Left ventricle myocardium inferior (tissue), 1 donor: ENCODE data around the gene LRP1B. TPM values are rescaled to one million over a fixed set of nuclear protein-coding genes. Genes with fewer than 3 reads are reported as not detected.

Experiments used
- DNase-seq: peaks from one replicate; pipeline ENCODE4 v3.0.0-alpha.2; 2020
- H3K27ac ChIP-seq: fragments of 200-600 bp; replicated peaks from 2 replicates; pipeline ENCODE4 v1.8.0; 2021
- H3K27me3 ChIP-seq: fragments of 200-600 bp; 2 replicates; pipeline ENCODE4 v1.8.0; 2021; ENCODE audit warnings: low read depth
- H3K36me3 ChIP-seq: fragments of 200-600 bp; 2 replicates; pipeline ENCODE4 v1.8.0; 2021
- H3K4me1 ChIP-seq: fragments of 200-600 bp; 2 replicates; pipeline ENCODE4 v1.8.0; 2021
- H3K4me3 ChIP-seq: fragments of 200-600 bp; 2 replicates; pipeline ENCODE4 v1.8.0; 2021; ENCODE audit warnings: mild to moderate bottlenecking, moderate library complexity
- H3K9me3 ChIP-seq: fragments of 200-600 bp; replicated peaks from 2 replicates; pipeline ENCODE4 v1.8.0; 2021
- intact Hi-C: fragments of 100-400 bp; cut with micrococcal nuclease; formaldehyde crosslinking; loops from one replicate; pipeline ENCODE4 v1.11.0; 2022
- total RNA-seq: library from RNA; stranded (reverse); fragmentation: NEBNext Ultra II Directional; extraction: Animal tissue kit (Norgen Biotek cat#: 25700); gene quantifications from one replicate; pipeline ENCODE4 v1.2.1, GENCODE V29; 2021
- TF ChIP-seq, protein P1 (sequence below): fragments of 200-600 bp; IDR thresholded peaks from 2 replicates; pipeline ENCODE4 v1.8.0; 2021; ENCODE audit warnings: antibody characterized with exemption, mild to moderate bottlenecking, borderline replicate concordance
- donor health status: DM: no; HTN: yes; CAD: no; lungs with severe emphysema.

LRP1B gene
- total RNA-seq, 1 donor from 2014 or later: 0.08 TPM

DNA sequence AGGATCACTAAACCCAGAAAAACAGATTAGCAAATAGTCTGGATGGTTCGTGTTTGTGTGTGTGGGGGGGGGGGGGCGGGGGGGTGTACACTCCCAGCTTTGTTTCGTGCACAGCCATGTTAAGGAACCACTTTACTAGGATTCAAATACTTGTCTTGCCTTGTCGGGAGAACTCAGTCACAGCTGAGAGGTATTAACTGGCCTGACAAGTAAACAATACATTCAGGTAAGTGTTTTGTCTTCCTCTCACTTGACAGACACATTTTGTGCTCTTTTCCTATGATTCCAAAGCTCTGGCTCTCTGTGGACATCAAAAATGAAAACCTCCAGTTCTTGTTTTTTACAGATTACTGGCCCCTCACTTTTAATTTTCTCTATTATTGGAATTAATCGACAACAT lies 173.5 kb downstream of the LRP1B start:
- intact Hi-C loops: no loop called here
- H3K9me3 ChIP-seq: no peaks in the 10 kb centered on the region
- H3K27me3 ChIP-seq: no peaks in the 10 kb centered on the region
- DNase-seq: no peak
- TF ChIP-seq, protein P1, sequence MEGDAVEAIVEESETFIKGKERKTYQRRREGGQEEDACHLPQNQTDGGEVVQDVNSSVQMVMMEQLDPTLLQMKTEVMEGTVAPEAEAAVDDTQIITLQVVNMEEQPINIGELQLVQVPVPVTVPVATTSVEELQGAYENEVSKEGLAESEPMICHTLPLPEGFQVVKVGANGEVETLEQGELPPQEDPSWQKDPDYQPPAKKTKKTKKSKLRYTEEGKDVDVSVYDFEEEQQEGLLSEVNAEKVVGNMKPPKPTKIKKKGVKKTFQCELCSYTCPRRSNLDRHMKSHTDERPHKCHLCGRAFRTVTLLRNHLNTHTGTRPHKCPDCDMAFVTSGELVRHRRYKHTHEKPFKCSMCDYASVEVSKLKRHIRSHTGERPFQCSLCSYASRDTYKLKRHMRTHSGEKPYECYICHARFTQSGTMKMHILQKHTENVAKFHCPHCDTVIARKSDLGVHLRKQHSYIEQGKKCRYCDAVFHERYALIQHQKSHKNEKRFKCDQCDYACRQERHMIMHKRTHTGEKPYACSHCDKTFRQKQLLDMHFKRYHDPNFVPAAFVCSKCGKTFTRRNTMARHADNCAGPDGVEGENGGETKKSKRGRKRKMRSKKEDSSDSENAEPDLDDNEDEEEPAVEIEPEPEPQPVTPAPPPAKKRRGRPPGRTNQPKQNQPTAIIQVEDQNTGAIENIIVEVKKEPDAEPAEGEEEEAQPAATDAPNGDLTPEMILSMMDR: no peak
- no peaks in the 10 kb centered on the region for H3K36me3 ChIP-seq
- H3K4me3 ChIP-seq: no peak overlapping the region
- no peaks in the 10 kb centered on the region for H3K4me1 ChIP-seq
- no peak overlapping the region for H3K27ac ChIP-seq

DNA sequence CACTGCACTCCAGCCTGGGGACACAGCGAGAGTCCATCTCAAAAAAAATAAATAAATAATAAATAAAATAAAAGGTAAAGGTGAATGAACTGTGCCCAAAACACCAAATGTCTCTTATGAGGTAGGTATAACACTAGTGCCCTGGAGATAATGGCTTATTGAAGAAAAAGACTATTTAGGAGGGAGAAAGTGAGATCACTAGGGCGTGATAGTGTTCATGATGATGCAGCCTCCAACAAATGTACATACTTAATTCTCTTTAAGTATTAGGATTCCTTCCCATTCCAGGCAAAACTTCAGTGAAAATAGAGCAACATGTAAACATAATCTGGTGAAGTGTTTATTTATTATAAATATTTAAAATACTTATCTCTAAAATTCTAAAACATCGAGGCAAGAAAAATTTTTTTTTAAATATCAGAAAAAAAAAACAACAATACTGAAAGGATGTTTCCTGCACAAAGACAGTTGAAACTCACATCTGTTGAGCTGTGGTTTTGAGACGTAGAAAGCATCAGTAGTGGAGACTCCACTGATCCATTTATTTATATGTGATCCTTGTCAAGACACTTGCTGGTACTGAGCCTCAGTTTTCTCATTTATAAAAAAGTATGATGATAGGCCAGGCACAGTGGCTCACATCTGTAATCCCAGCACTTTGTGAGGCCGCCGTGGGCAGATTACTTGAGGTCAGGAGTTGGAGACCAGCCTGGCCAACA lies 183.3 kb downstream of the LRP1B start:
- Histone ChIP-seq H3K4me1 (no peaks in the 10 kb centered on the region), H3K36me3 (no peaks in the 10 kb centered on the region), H3K27ac (no peak overlapping the region), H3K4me3 (no peak overlapping the region), H3K27me3 (no peaks in the 10 kb centered on the region), H3K9me3 (no peaks in the 10 kb centered on the region)
- intact Hi-C loops: no loop called here
- TF ChIP-seq, protein P1: no peak
- DNase-seq: no peak

DNA sequence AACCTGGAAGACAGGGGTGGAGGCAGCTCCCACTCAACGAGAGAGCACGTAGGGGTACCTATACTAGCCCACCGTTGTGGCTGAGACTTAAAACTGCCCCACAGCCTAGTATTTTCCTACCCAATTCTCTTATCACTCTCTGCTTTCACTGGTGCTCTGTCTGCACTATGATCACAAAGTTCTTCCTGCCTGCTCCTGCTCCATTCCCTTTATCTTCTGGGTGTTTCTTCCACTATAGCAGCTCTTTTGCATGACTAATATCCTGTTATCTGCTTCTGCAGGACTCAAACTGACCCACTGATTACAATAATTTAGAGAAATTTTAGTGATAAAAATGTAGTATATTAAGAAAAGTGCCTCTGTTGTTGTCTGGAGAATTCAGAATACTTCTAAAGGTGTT lies 184.8 kb downstream of the LRP1B start:
- Histone ChIP-seq H3K36me3 (no peaks in the 10 kb centered on the region), H3K27me3 (no peaks in the 10 kb centered on the region), H3K27ac (no peak overlapping the region), H3K4me1 (no peaks in the 10 kb centered on the region), H3K9me3 (no peaks in the 10 kb centered on the region), H3K4me3 (no peak overlapping the region)
- DNase-seq: no peak
- TF ChIP-seq, protein P1: no peak
- intact Hi-C loops: no loop called here

DNA sequence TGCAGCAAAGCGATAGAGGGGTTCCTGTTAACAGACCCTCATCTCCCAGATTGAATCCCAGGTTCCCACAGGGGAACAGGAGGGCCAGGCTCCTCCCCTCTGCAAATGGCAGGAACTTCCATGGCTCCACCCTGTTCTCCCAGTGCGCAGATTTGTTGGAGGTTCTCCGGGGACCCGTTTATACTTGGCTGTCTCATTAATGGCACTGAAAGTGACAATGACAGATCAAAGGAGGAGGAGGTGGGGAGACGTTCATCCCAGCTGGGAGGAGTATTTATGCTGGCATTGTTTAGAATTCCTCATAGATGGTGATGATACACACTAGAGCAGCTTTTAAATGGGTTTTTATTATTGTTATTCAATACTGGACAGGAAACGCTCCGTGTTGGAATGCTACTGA lies 186.9 kb downstream of the LRP1B start:
- no peak for DNase-seq
- H3K4me1 ChIP-seq: no peaks in the 10 kb centered on the region
- H3K36me3 ChIP-seq: no peaks in the 10 kb centered on the region
- H3K9me3 ChIP-seq: no peaks in the 10 kb centered on the region
- intact Hi-C loops: no loop called here
- no peak overlapping the region for H3K27ac ChIP-seq
- H3K4me3 ChIP-seq: no peak overlapping the region
- TF ChIP-seq, protein P1: no peak
- no peaks in the 10 kb centered on the region for H3K27me3 ChIP-seq

DNA sequence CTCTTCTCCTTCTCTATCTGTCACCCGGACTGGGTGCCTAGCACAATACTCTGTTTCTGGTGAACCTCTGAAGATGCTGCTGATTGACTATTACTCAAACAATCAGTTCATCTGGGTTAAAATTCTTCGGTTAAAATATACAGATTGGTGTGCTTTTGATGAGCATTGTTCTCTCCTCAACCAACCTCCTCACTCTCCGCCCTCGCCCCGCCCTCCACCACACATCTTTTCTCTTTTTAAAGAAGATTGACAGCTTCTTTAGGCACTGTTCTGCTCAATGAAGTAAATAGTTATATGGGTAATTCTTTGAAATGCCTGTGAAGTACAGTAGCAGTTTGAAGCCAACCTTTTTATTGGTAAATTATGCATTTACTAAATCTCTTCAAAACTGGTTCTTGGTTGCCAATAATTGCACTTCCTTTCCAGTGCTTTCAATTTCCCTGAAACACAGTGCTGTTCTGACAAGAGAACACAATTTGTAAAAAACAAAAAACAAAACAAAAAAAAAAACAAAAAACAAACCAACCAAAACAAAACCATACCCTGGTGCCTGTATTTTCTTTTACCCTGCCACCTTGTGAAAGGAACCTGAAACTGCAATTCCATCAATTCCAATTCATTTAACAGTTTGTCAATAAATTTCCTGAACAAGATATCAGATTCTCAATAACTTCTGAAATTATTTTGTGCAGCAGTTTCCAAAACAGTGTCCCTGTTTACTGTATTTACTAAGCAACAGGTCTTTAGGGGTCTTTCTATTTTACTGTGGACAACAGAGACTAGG lies 188.6 kb downstream of the LRP1B start:
- Histone ChIP-seq H3K4me1 (no peaks in the 10 kb centered on the region), H3K27me3 (no peaks in the 10 kb centered on the region), H3K9me3 (peaks cover 13% of the 10 kb centered on the region), H3K36me3 (no peaks in the 10 kb centered on the region), H3K27ac (no peak overlapping the region), H3K4me3 (no peak overlapping the region)
- intact Hi-C loops: no loop called here
- no peak for DNase-seq
- TF ChIP-seq, protein P1: no peak
